Caco-2 (cell line): ENCODE measurements around the gene VWA2. TPM values are rescaled to one million over a fixed set of nuclear protein-coding genes. Genes with fewer than 3 reads are reported as not detected.

Source experiments
- BruUV-seq: library from RNA; stranded (reverse); fragments of 400-500 nt; replicated peaks from 2 replicates; lab custom pipeline; 2021; lab: Mats Ljungman, UMichigan
- CTCF ChIA-PET: fragments of 300-600 bp; sonication (Branson Sonifier 250); formaldehyde crosslinking; loops from one replicate; lab custom pipeline; 2022; ENCODE audit warnings: antibody characterized with exemption; lab: Charles Lee
- POLR2A ChIA-PET: fragments of 300-600 bp; sonication (Branson Sonifier 250); formaldehyde crosslinking; loops from one replicate; lab custom pipeline; 2022; ENCODE audit warnings: antibody characterized with exemption; lab: Charles Lee
- DNase-seq, 2 experiments: peaks; one replicate each; pipeline versions ENCODE4 v3.0.0 to v3.0.0-alpha.2; 2020 to 2022
- H3K27me3 ChIP-seq: replicated peaks from 2 replicates; pipeline ENCODE4 v1.6.0; 2011; ENCODE audit warnings: low read length; ENCODE audit not compliant: control insufficient read depth, insufficient read depth
- H3K36me3 ChIP-seq: 2 replicates; pipeline ENCODE4 v1.5.1; 2011; ENCODE audit warnings: low read length; ENCODE audit not compliant: control insufficient read depth, insufficient read depth
- H3K4me1 ChIP-seq: fragments of 250-450 bp; sonication (Bioruptor Pico); 2 replicates; pipeline ENCODE4 v1.5.1; 2020; ENCODE audit warnings: mild to moderate bottlenecking
- H3K4me3 ChIP-seq: 2 replicates; pipeline ENCODE4 v1.5.1; 2011; ENCODE audit warnings: low read depth, mild to moderate bottlenecking, control low read depth, low read length
- H3K9me3 ChIP-seq: fragments of 250-450 bp; sonication (Bioruptor Pico); 2 replicates; pipeline ENCODE4 v1.5.1; 2020; ENCODE audit warnings: mild to moderate bottlenecking, moderate library complexity
- H3K27ac Mint-ChIP-seq: one replicate; pipeline ENCODE4 v1.8.0; 2022; ENCODE audit warnings: mixed read lengths; ENCODE audit not compliant: unreplicated experiment
- H3K27me3 Mint-ChIP-seq: one replicate; pipeline ENCODE4 v1.8.0; 2022; ENCODE audit warnings: mixed read lengths; ENCODE audit not compliant: insufficient read depth, unreplicated experiment
- H3K36me3 Mint-ChIP-seq: one replicate; pipeline ENCODE4 v1.8.0; 2022; ENCODE audit warnings: mild to moderate bottlenecking, mixed read lengths; ENCODE audit not compliant: insufficient read depth, unreplicated experiment
- H3K4me1 Mint-ChIP-seq: one replicate; pipeline ENCODE4 v1.8.0; 2022; ENCODE audit warnings: low read depth, mixed read lengths; ENCODE audit not compliant: unreplicated experiment
- H3K4me3 Mint-ChIP-seq: one replicate; pipeline ENCODE4 v1.8.0; 2022; ENCODE audit warnings: mild to moderate bottlenecking, moderate library complexity, mixed read lengths; ENCODE audit not compliant: unreplicated experiment
- H3K9me3 Mint-ChIP-seq: one replicate; pipeline ENCODE4 v1.8.0; 2022; ENCODE audit warnings: mixed read lengths; ENCODE audit not compliant: unreplicated experiment
- CTCF ChIP-seq, 2 experiments: fragments of 200-600 bp in 1 of 2; IDR thresholded peaks; 1 replicate in 1 of 2; 2 replicates in 1 of 2; pipeline versions ENCODE4 v1.5.1 to v1.8.0; 2011 to 2022; ENCODE audit warnings: antibody characterized with exemption in 1 of 2, control low read depth in 1 of 2, inconsistent platforms in 1 of 2, low read depth in 1 of 2, low read length in 1 of 2, mild to moderate bottlenecking in 1 of 2, moderate library complexity in 1 of 2; ENCODE audit not compliant: insufficient read depth in 1 of 2, severe bottlenecking in 1 of 2, unreplicated experiment in 1 of 2
- intact Hi-C: fragments of 100-400 bp; cut with micrococcal nuclease; formaldehyde crosslinking; loops from one replicate; pipeline ENCODE4 v1.10.0; 2022; ENCODE audit not compliant: unreplicated experiment
- total RNA-seq: library from RNA; stranded (reverse); gene quantifications from 2 replicates; pipeline ENCODE4 v1.2.3, GENCODE V29; 2022

The VWA2 gene
- total RNA-seq, 1 experiment from 2014 or later, result 1.2 TPM

GRCh38 chr10:114291076-114291475, 52.0 kb downstream of the VWA2 start:
- Mint-ChIP-seq H3K4me1 (no peaks in the 10 kb centered on the region), H3K27ac (no peak overlapping the region), H3K4me3 (no peak overlapping the region), H3K9me3 (peaks cover 16% of the 10 kb centered on the region), H3K27me3 (no peaks in the 10 kb centered on the region), H3K36me3 (no peaks in the 10 kb centered on the region)
- H3K4me3 ChIP-seq, result no peak overlapping the region
- H3K36me3 ChIP-seq, result no peaks in the 10 kb centered on the region
- no peak for DNase-seq
- intact Hi-C loops, result no loop called here
- H3K4me1 ChIP-seq, result no peaks in the 10 kb centered on the region
- TF ChIP-seq CTCF (IDR thresholded peaks at IDR 0.05; ENCODE audit: insufficient read depth in 1 of 2, low read depth in 1 of 2, low read length in 1 of 2, severe bottlenecking in 1 of 2, unreplicated experiment in 1 of 2), result no peak
- no peaks in the 10 kb centered on the region for H3K27me3 ChIP-seq
- POLR2A ChIA-PET, result no interaction called here
- peaks cover 10% of the 10 kb centered on the region for H3K9me3 ChIP-seq
- BruUV-seq, result no TSS peak
- CTCF ChIA-PET, result interaction anchor here (1.9 kb wide), 1 partner anchor 13 kb away, joined by 5 read pairs; no protein-coding TSS in a partner anchor

GRCh38 chr10:114291516-114291915, 52.5 kb downstream of the VWA2 start:
- no peaks in the 10 kb centered on the region for H3K36me3 Mint-ChIP-seq
- H3K4me3 ChIP-seq, result no peak overlapping the region
- peaks cover 10% of the 10 kb centered on the region for H3K9me3 ChIP-seq
- no peak for DNase-seq
- no peak for TF ChIP-seq CTCF (IDR thresholded peaks at IDR 0.05; ENCODE audit: insufficient read depth in 1 of 2, low read depth in 1 of 2, low read length in 1 of 2, severe bottlenecking in 1 of 2, unreplicated experiment in 1 of 2)
- intact Hi-C loops, result no loop called here
- no peaks in the 10 kb centered on the region for H3K36me3 ChIP-seq
- CTCF ChIA-PET, result interaction anchor here (1.9 kb wide), 1 partner anchor 13 kb away, joined by 5 read pairs; no protein-coding TSS in a partner anchor
- BruUV-seq, result no TSS peak
- no peak overlapping the region for H3K4me3 Mint-ChIP-seq
- H3K27me3 ChIP-seq, result no peaks in the 10 kb centered on the region
- no peaks in the 10 kb centered on the region for H3K4me1 ChIP-seq
- H3K27me3 Mint-ChIP-seq, result no peaks in the 10 kb centered on the region
- no peaks in the 10 kb centered on the region for H3K4me1 Mint-ChIP-seq
- H3K27ac Mint-ChIP-seq, result no peak overlapping the region
- H3K9me3 Mint-ChIP-seq, result peaks cover 20% of the 10 kb centered on the region
- POLR2A ChIA-PET, result no interaction called here

GRCh38 chr10:114293075-114293474, 54.0 kb downstream of the VWA2 start:
- no TSS peak for BruUV-seq
- Histone ChIP-seq H3K36me3 (no peaks in the 10 kb centered on the region), H3K4me1 (no peaks in the 10 kb centered on the region), H3K9me3 (peaks cover 10% of the 10 kb centered on the region), H3K4me3 (no peak overlapping the region), H3K27me3 (no peaks in the 10 kb centered on the region)
- DNase-seq, result no peak
- H3K9me3 Mint-ChIP-seq, result peaks cover 21% of the 10 kb centered on the region
- H3K36me3 Mint-ChIP-seq, result no peaks in the 10 kb centered on the region
- H3K27ac Mint-ChIP-seq, result no peak overlapping the region
- no peak overlapping the region for H3K4me3 Mint-ChIP-seq
- H3K27me3 Mint-ChIP-seq, result no peaks in the 10 kb centered on the region
- POLR2A ChIA-PET, result no interaction called here
- intact Hi-C loops, result no loop called here
- H3K4me1 Mint-ChIP-seq, result no peaks in the 10 kb centered on the region
- TF ChIP-seq CTCF (IDR thresholded peaks at IDR 0.05; ENCODE audit: insufficient read depth in 1 of 2, low read depth in 1 of 2, low read length in 1 of 2, severe bottlenecking in 1 of 2, unreplicated experiment in 1 of 2), result no peak
- CTCF ChIA-PET, result no interaction called here
